ENCODE measurements around the gene SP140. TPM values are rescaled to one million over a fixed set of nuclear protein-coding genes. Genes with fewer than 3 reads are reported as not detected.

Gene SP140
- total RNA-seq, 1 donor from 2014 or later, result 4.6 TPM

DNA sequence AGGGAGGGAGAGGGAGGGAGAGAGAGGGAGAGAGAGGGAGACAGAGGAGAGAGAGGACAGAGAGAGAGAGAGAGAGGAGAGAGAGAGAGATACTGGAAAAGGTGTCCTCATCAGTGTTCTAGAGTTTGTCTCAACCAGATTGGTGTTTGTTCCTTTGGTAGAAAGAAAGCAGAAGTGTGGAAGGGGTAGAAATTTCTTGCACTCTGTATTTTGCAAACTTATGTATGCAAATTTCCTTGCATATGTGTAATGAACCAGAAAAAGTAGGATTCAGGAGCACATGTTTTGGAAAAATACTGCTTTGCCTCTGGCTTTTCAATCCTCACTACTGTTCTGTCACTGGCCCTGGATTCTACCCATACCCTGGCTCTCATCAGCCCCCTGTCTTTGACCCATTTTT, 1.1 kb upstream of the SP140 start:
- TF ChIP-seq, protein P1, sequence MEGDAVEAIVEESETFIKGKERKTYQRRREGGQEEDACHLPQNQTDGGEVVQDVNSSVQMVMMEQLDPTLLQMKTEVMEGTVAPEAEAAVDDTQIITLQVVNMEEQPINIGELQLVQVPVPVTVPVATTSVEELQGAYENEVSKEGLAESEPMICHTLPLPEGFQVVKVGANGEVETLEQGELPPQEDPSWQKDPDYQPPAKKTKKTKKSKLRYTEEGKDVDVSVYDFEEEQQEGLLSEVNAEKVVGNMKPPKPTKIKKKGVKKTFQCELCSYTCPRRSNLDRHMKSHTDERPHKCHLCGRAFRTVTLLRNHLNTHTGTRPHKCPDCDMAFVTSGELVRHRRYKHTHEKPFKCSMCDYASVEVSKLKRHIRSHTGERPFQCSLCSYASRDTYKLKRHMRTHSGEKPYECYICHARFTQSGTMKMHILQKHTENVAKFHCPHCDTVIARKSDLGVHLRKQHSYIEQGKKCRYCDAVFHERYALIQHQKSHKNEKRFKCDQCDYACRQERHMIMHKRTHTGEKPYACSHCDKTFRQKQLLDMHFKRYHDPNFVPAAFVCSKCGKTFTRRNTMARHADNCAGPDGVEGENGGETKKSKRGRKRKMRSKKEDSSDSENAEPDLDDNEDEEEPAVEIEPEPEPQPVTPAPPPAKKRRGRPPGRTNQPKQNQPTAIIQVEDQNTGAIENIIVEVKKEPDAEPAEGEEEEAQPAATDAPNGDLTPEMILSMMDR (conservative IDR thresholded peaks at IDR 0.05; ENCODE audit: low read depth, low read length), result no peak
- DNase-seq (ENCODE audit: low read depth), result no peak
- H3K4me3 ChIP-seq (ENCODE audit: low read depth, low read length), result no peak overlapping the region

DNA sequence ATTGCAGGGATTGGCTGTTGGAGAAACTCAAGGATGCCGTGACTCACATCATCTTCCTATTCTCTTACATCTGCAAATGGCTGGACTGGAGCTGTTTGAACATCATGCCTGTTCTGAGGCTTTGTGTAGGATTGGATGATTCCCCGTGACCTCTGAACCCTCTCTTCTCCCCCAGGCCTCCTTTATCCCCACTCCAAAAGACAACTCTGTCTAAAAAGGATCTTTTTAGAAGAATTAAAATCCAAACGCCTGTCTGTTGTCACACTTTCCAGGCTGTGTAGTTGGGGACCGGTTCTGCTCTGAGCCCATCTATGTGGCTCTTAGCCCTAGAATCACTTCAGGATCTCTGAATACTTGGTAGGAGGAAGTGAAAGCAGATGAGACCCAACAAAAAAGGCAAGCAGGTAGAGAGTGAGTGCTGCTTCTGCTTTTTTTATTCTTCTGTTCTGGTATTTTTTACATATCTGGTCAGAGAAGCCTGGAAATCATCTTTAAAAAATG, 565 bp downstream of the SP140 start:
- no peak overlapping the region for H3K4me3 ChIP-seq (ENCODE audit: low read depth, low read length)
- TF ChIP-seq, protein P1 (conservative IDR thresholded peaks at IDR 0.05; ENCODE audit: low read depth, low read length), result no peak
- DNase-seq (ENCODE audit: low read depth), result no peak

DNA sequence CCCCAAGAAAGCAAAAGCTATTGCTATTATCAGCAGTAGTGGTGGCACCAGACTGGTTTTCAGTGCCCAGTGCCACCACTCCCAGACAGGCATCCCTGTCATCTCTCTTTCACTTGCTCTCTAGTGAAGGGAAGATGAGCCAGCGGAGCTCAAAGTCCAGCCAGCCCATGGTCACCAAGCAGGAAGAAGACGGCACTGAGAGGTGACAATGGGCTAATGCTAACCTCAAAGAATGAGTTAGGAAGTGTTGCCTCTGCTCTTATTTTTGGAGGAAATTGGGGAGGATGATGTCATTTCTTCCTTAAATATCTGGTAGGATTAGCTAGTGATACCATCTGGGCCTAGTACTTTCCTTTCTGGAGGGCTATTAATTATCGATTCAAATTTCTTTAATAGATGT, 1.7 kb downstream of the SP140 start:
- no peak overlapping the region for H3K4me3 ChIP-seq (ENCODE audit: low read depth, low read length)
- TF ChIP-seq, protein P1 (conservative IDR thresholded peaks at IDR 0.05; ENCODE audit: low read depth, low read length), result no peak
- DNase-seq (ENCODE audit: low read depth), result no peak

DNA sequence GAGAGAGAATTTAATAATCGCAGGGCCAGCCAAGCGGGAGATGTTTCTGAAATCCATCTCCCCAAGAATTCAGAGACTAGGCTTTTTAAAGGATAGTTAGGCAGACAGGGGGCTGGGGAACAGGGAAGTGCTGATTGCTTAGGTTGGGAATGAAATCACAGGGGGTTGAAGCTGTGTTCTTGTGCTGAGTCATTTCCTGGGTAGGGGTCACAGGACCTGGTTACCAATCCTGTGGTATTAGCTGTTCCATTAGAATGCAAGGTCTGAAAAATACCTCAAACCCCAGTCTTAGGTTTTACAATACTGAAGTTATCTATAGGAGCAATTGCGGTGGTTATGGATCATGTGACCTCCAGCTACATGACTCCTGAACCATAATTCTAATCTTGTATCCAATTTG, 4.6 kb downstream of the SP140 start:
- peak; percentile 88 for DNase-seq (ENCODE audit: low read depth)
- H3K4me3 ChIP-seq (ENCODE audit: low read depth, low read length), result no peak overlapping the region
- TF ChIP-seq, protein P1 (conservative IDR thresholded peaks at IDR 0.05; ENCODE audit: low read depth, low read length), result peak; percentile 4

DNA sequence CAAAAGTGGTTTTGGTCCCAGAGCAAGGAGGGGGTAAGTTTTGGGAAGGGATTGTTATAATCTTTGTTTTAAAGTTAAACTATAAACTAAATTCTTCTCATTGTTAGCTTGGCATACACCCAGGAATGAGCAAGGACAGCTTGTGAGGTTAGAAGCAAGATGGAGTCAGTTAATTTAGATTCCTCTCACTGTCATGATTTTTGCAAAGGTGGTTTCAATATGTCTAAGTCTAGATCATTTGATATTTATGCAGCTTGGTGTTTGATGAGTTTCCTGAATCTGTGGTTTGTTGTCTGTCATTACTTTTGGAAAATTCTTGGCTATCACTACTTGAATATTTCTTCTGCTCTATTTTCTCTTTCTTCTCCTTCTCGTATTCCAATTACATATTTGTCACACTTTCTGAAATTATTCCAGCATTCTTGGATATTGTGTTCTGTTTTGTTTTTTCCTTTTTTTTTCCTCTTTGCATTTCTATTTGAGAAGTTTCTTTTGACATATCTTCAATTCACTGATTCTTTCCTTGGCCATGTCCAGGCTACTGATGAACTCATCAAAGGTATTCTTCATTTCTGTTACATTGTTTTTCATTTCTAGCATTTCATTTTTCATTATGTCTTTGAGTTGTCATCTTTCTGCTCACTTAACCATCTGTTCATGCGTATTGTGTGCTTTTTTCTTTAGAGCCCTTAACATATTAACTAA, 5.1 kb downstream of the SP140 start:
- no peak for DNase-seq (ENCODE audit: low read depth)
- TF ChIP-seq, protein P1 (conservative IDR thresholded peaks at IDR 0.05; ENCODE audit: low read depth, low read length), result no peak
- H3K4me3 ChIP-seq (ENCODE audit: low read depth, low read length), result no peak overlapping the region

DNA sequence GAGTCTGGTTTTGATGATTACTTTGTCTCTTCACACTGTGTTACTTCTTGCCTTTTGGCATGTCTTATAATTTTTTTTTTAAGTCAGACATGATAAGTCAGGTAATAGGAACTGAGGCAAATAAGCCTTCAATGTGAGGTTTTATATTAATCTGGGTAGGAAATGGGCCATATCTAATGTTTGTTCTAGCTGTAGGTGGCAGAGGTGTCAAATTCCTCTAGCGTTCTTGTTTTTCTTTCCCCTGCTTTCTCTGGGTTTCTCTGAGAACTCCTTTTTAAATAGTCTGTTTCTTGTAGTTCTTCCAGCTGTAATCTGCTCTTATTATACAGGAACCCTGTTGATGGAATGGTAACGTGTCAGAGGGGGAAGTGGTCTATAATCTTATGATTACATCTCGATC, 5.7 kb downstream of the SP140 start:
- no peak for DNase-seq (ENCODE audit: low read depth)
- TF ChIP-seq, protein P1 (conservative IDR thresholded peaks at IDR 0.05; ENCODE audit: low read depth, low read length), result no peak
- no peak overlapping the region for H3K4me3 ChIP-seq (ENCODE audit: low read depth, low read length)

Measured in epithelial cell of proximal tubule (primary cell).